Esophagus squamous epithelium (tissue), 4 donors: ENCODE measurements around the gene NRAP.
"Not testable (repeated sequence)": the region's sequence is repeated elsewhere in the genome, so short reads cannot be mapped to it uniquely, and the experiment has no call there.

Experiments used
- CTCF ChIP-seq, 6 experiments: fragments of 450-650 bp in 4 of 6; fragments of 200-600 bp in 2 of 6; sonication (generic) in 2 of 6; IDR thresholded peaks; one replicate each; pipeline ENCODE4 v1.5.1; 2016 to 2019; ENCODE audit warnings: antibody characterized with exemption in 6 of 6, mild to moderate bottlenecking in 4 of 6, moderate library complexity in 4 of 6
- POLR2A ChIP-seq, 4 donors: fragments of 450-650 bp; IDR thresholded peaks; one replicate each; pipeline ENCODE4 v1.6.1; 2017; ENCODE audit warnings: antibody characterized with exemption in 4 of 4, mild to moderate bottlenecking in 4 of 4, moderate library complexity in 3 of 4

GRCh38 chr10:113652456-113652855 lies 11.4 kb downstream of the NRAP start:
- not testable (repeated sequence) for TF ChIP-seq CTCF, POLR2A (IDR thresholded peaks at IDR 0.05)
